OCI-LY7 (cell line): ENCODE measurements around the gene ZDHHC13.

Source experiments
- CTCF ChIP-seq: fragments of 200-600 bp; sonication (generic); conservative IDR thresholded peaks from 2 replicates; pipeline ENCODE4 v1.5.1; 2014; ENCODE audit warnings: mild to moderate bottlenecking, antibody characterized with exemption, low read length, moderate library complexity, mixed read lengths
- EZH2phosphoT487 ChIP-seq: fragments of 200-600 bp; sonication (generic); IDR thresholded peaks from 2 replicates; pipeline ENCODE4 v1.6.1; 2018; ENCODE audit warnings: low read depth, borderline replicate concordance, mild to moderate bottlenecking, mixed run types, antibody characterized with exemption, low read length, moderate library complexity, mixed read lengths

DNA sequence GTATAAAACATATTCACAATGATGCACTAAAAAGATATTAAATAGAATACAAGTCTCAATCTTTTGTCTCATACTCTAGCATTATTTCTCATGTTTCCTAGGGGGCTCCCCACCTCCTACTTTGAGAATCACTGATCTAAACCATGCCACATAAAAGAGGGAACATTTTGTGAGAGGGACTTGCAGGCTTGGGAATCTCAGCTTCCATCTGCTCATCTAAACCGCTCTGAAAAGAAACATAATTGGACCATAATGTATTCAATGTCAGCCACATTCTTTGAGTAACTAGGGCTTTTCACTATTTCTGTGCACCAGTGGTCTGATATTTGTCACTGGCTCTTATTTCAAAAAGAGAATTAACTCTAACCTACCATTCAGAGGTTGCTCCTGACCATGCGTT lies 91.2 kb downstream of the ZDHHC13 start:
- no peak for TF ChIP-seq CTCF
- TF ChIP-seq EZH2phosphoT487, result no peak
